ENCODE data around the gene QSOX2. TPM values are rescaled to one million over a fixed set of nuclear protein-coding genes. Genes with fewer than 3 reads are reported as not detected.

Gene QSOX2
- total and polyA plus RNA-seq, 2 experiments from 2014 or later: 9.2 to 29.2 TPM

- Histone ChIP-seq H3K27me3 (ENCODE audit: insufficient read depth) (no peaks in the 10 kb centered on the region), H3K4me3 (no peak overlapping the region), H3K9me2 (ENCODE audit: insufficient read depth) (no peaks in the 10 kb centered on the region), H3K4me2 (no peak overlapping the region), H4K20me1 (replicated peaks; ENCODE audit: insufficient read depth) (no peaks in the 10 kb centered on the region), H2AFZ (no peak overlapping the region), H3K36me3 (ENCODE audit: insufficient read depth) (no peaks in the 10 kb centered on the region), H3F3A (replicated peaks; ENCODE audit: low read depth) (no peaks in the 10 kb centered on the region), H3K79me2 (replicated peaks; ENCODE audit: insufficient read depth) (no peaks in the 10 kb centered on the region), H3K4me1 (ENCODE audit: insufficient read depth) (no peaks in the 10 kb centered on the region), H3K27ac (ENCODE audit: low read depth) (no peak overlapping the region)
- TF ChIP-seq POLR2AphosphoS5 (IDR thresholded peaks at IDR 0.05; ENCODE audit: low read depth) (no peak), CTCF (conservative IDR thresholded peaks at IDR 0.05; ENCODE audit: low read depth in 2 of 2) (peak in 1 of 2 experiments; percentile 48; a peak in 2 of 4 replicates)
- Mint-ChIP-seq H3K9me3 (peaks cover 3% of the 10 kb centered on the region; the same call in 1 of the 3 replicates), H3K27me3 (ENCODE audit: insufficient read depth, low read depth, poor library complexity) (peaks cover 5% of the 10 kb centered on the region), H3K4me1 (no peaks in the 10 kb centered on the region; the same call in 2 of the 3 replicates), H3K4me3 (no peak overlapping the region), H3K27ac (no peak overlapping the region), H3K36me3 (ENCODE audit: low read depth) (no peaks in the 10 kb centered on the region)
- ATAC-seq: no peak
- no peak for DNase-seq (ENCODE audit: low spot score)
Measured at GRCh38 chr9:136277746-136278145, 32.1 kb upstream of the QSOX2 start.

- Histone ChIP-seq H3K27ac (ENCODE audit: low read depth) (no peak overlapping the region), H3F3A (replicated peaks; ENCODE audit: low read depth) (no peaks in the 10 kb centered on the region), H3K79me2 (replicated peaks; ENCODE audit: insufficient read depth) (no peaks in the 10 kb centered on the region), H3K27me3 (ENCODE audit: insufficient read depth) (no peaks in the 10 kb centered on the region), H2AFZ (no peak overlapping the region), H3K4me1 (ENCODE audit: insufficient read depth) (no peaks in the 10 kb centered on the region), H3K36me3 (ENCODE audit: insufficient read depth) (no peaks in the 10 kb centered on the region), H3K4me3 (no peak overlapping the region), H3K9me2 (ENCODE audit: insufficient read depth) (no peaks in the 10 kb centered on the region), H3K4me2 (no peak overlapping the region), H4K20me1 (replicated peaks; ENCODE audit: insufficient read depth) (no peaks in the 10 kb centered on the region)
- H3K27ac Mint-ChIP-seq: no peak overlapping the region
- no peak for TF ChIP-seq ZNF462 (CRISPR knock-in tag; IDR thresholded peaks at IDR 0.05)
- no peak for TF ChIP-seq NANOG (IDR thresholded peaks at IDR 0.05; ENCODE audit: borderline replicate concordance)
- TF ChIP-seq CREB1 (CRISPR knock-in tag; IDR thresholded peaks at IDR 0.05; ENCODE audit: low read depth): no peak
- TF ChIP-seq REST (IDR thresholded peaks at IDR 0.05; ENCODE audit: unreplicated experiment): no peak
- no peak for TF ChIP-seq ETS1 (IDR thresholded peaks at IDR 0.05)
- H3K4me1 Mint-ChIP-seq: no peaks in the 10 kb centered on the region; the same call in 2 of the 3 replicates
- no peak for ATAC-seq
- peaks cover 3% of the 10 kb centered on the region; the same call in 1 of the 3 replicates for H3K9me3 Mint-ChIP-seq
- no peak for DNase-seq (ENCODE audit: low spot score)
- no peak overlapping the region for H3K4me3 Mint-ChIP-seq
- H3K36me3 Mint-ChIP-seq (ENCODE audit: low read depth): no peaks in the 10 kb centered on the region
- peaks cover 5% of the 10 kb centered on the region for H3K27me3 Mint-ChIP-seq (ENCODE audit: insufficient read depth, low read depth, poor library complexity)
Measured at GRCh38 chr9:136276716-136277115, 31.1 kb upstream of the QSOX2 start.
